ENCODE measurements around the gene TMEM44.

GRCh38 chr3:194602669-194603171 is 30.5 kb downstream of the TMEM44 start:
- TF ChIP-seq CTCF (conservative IDR thresholded peaks at IDR 0.05 in 1 of 2, IDR thresholded peaks at IDR 0.05 in 1 of 2; ENCODE audit: extremely low read depth in 1 of 2, insufficient read depth in 1 of 2, low read depth in 1 of 2, low read length in 2 of 2) (no peak), EZH2 (IDR thresholded peaks at IDR 0.05; ENCODE audit: borderline replicate concordance, low read length) (no peak)
